Breast epithelium (tissue), 4 donors: ENCODE results near the gene CIRBP. TPM values are rescaled to one million over a fixed set of nuclear protein-coding genes. Genes with fewer than 3 reads are reported as not detected.
"Not testable (repeated sequence)": the region's sequence is repeated elsewhere in the genome, so short reads cannot be mapped to it uniquely, and the experiment has no call there.

ENCODE experiments used
- DNase-seq, 2 donors: peaks; one replicate each; pipeline ENCODE4 v3.0.0-alpha.2; 2019; ENCODE audit warnings: low spot score in 2 of 2
- H3K27ac ChIP-seq, 2 donors: fragments of 200-600 bp; sonication (generic) in 1 of 2; one replicate each; pipeline ENCODE4 v1.5.1; 2016 to 2019; ENCODE audit warnings: mild to moderate bottlenecking in 1 of 2
- H3K27me3 ChIP-seq, 2 donors: fragments of 200-600 bp; sonication (generic) in 1 of 2; one replicate each; pipeline versions ENCODE4 v1.5.1 to v1.6.0; 2017 to 2019; ENCODE audit warnings: control low read depth in 1 of 2, mild to moderate bottlenecking in 1 of 2
- H3K36me3 ChIP-seq: fragments of 200-600 bp; one replicate; pipeline ENCODE4 v1.5.1; 2019
- H3K4me1 ChIP-seq, 2 donors: fragments of 200-600 bp; sonication (generic); one replicate each; pipeline ENCODE4 v1.5.1; 2016 to 2019; ENCODE audit warnings: control low read depth in 1 of 2
- H3K4me3 ChIP-seq, 3 donors: fragments of 200-600 bp; sonication (generic); 1 replicate in 2 of 3; 2 replicates in 1 of 3; pipeline ENCODE4 v1.5.1; 2016 to 2019; ENCODE audit warnings: mild to moderate bottlenecking in 3 of 3, moderate library complexity in 2 of 3
- H3K9me3 ChIP-seq, 2 donors: fragments of 200-600 bp; sonication (generic) in 1 of 2; one replicate each; pipeline ENCODE4 v1.5.1; 2016 to 2019; ENCODE audit warnings: control low read depth in 1 of 2
- CTCF ChIP-seq, 3 donors: fragments of 450-650 bp; IDR thresholded peaks; one replicate each; pipeline ENCODE4 v1.5.1; 2016 to 2017; ENCODE audit warnings: antibody characterized with exemption in 3 of 3, mild to moderate bottlenecking in 3 of 3, moderate library complexity in 3 of 3
- POLR2A ChIP-seq: fragments of 450-650 bp; IDR thresholded peaks from one replicate; pipeline ENCODE4 v1.6.1; 2016; ENCODE audit warnings: antibody characterized with exemption, mild to moderate bottlenecking, moderate library complexity
- POLR2AphosphoS5 ChIP-seq, 3 donors: sonication (generic); formaldehyde crosslinking; IDR thresholded peaks; one replicate each; pipeline ENCODE4 v1.6.1; 2017; ENCODE audit warnings: antibody characterized with exemption in 3 of 3
- intact Hi-C: fragments of 100-400 bp; cut with DNase I; formaldehyde crosslinking; loops from one replicate; pipeline ENCODE4 v1.15.1; 2023; ENCODE audit warnings: low total_unique reads
- total RNA-seq, 3 donors: library from RNA; depleted of rRNA; stranded (reverse); fragments of >200 nt; gene quantifications; one replicate each; pipeline ENCODE4 v1.1.0, GENCODE V29; 2016

Gene CIRBP
- total RNA-seq, 3 donors from 2014 or later = 458 to 758 (median 656) TPM

- TF ChIP-seq POLR2A (no peak), POLR2AphosphoS5 (IDR thresholded peaks at IDR 0.05) (no peak), CTCF (IDR thresholded peaks at IDR 0.05) (no peak)
- Histone ChIP-seq H3K9me3 (no peaks in the 10 kb centered on the region), H3K27ac (no peak overlapping the region), H3K27me3 (peaks cover 0 to 52% of the 10 kb centered on the region in 2 donors), H3K4me1 (peaks cover 0 to 3% of the 10 kb centered on the region in 2 donors), H3K36me3 (no peaks in the 10 kb centered on the region), H3K4me3 (no peak overlapping the region)
- intact Hi-C loops = no loop called here
- DNase-seq = no peak
Measured at GRCh38 chr19:1317274-1318003, 48.3 kb downstream of the CIRBP start.

GRCh38 chr19:1318678-1319471 is 49.7 kb downstream of the CIRBP start:
- no peaks in the 10 kb centered on the region for H3K36me3 ChIP-seq
- no peak overlapping the region for H3K27ac ChIP-seq
- intact Hi-C loops = no loop called here
- peak overlapping the region in 1 of 3 donors; percentile 22 for H3K4me3 ChIP-seq
- H3K4me1 ChIP-seq = peaks cover 0 to 3% of the 10 kb centered on the region in 2 donors
- DNase-seq = no peak
- H3K27me3 ChIP-seq = peaks cover 0 to 40% of the 10 kb centered on the region in 2 donors
- no peaks in the 10 kb centered on the region for H3K9me3 ChIP-seq
- TF ChIP-seq POLR2A (no peak), POLR2AphosphoS5 (IDR thresholded peaks at IDR 0.05) (no peak), CTCF (IDR thresholded peaks at IDR 0.05) (no peak)

- H3K9me3 ChIP-seq, H3K27ac ChIP-seq, H3K36me3 ChIP-seq, intact Hi-C loops, H3K4me3 ChIP-seq, DNase-seq, H3K4me1 ChIP-seq: not testable (repeated sequence)
- H3K27me3 ChIP-seq = peaks cover 0 to 41% of the 10 kb centered on the region in 2 donors
Measured at GRCh38 chr19:1320282-1320650, 51.1 kb downstream of the CIRBP start.

GRCh38 chr19:1321539-1321938 is 52.4 kb downstream of the CIRBP start:
- DNase-seq = no peak
- intact Hi-C loops = no loop called here
- no peaks in the 10 kb centered on the region for H3K36me3 ChIP-seq
- H3K4me1 ChIP-seq = peaks cover 4 to 7% of the 10 kb centered on the region in 2 donors
- H3K27ac ChIP-seq = no peak overlapping the region
- H3K9me3 ChIP-seq = no peaks in the 10 kb centered on the region
- peaks cover 0 to 37% of the 10 kb centered on the region in 2 donors for H3K27me3 ChIP-seq
- TF ChIP-seq POLR2A (no peak), POLR2AphosphoS5 (IDR thresholded peaks at IDR 0.05) (no peak), CTCF (IDR thresholded peaks at IDR 0.05) (no peak)
- H3K4me3 ChIP-seq = no peak overlapping the region

- H3K27me3 ChIP-seq = peaks cover 0 to 29% of the 10 kb centered on the region in 2 donors
- H3K9me3 ChIP-seq = no peaks in the 10 kb centered on the region
- H3K4me1 ChIP-seq = peaks cover 4 to 7% of the 10 kb centered on the region in 2 donors
- intact Hi-C loops = no loop called here
- H3K27ac ChIP-seq = no peak overlapping the region
- TF ChIP-seq CTCF (IDR thresholded peaks at IDR 0.05) (no peak), POLR2A (no peak), POLR2AphosphoS5 (IDR thresholded peaks at IDR 0.05) (no peak)
- DNase-seq = no peak
- H3K4me3 ChIP-seq = no peak overlapping the region
- no peaks in the 10 kb centered on the region for H3K36me3 ChIP-seq
Measured at GRCh38 chr19:1322198-1322981, 53.3 kb downstream of the CIRBP start.
